ENCODE measurements around the gene EEF2.
A peak's percentile ranks its signal among the peaks of the same experiment; 100 is the strongest.
"Not testable (repeated sequence)": the region's sequence is repeated elsewhere in the genome, so short reads cannot be mapped to it uniquely, and the experiment has no call there.

Gene EEF2

DNA sequence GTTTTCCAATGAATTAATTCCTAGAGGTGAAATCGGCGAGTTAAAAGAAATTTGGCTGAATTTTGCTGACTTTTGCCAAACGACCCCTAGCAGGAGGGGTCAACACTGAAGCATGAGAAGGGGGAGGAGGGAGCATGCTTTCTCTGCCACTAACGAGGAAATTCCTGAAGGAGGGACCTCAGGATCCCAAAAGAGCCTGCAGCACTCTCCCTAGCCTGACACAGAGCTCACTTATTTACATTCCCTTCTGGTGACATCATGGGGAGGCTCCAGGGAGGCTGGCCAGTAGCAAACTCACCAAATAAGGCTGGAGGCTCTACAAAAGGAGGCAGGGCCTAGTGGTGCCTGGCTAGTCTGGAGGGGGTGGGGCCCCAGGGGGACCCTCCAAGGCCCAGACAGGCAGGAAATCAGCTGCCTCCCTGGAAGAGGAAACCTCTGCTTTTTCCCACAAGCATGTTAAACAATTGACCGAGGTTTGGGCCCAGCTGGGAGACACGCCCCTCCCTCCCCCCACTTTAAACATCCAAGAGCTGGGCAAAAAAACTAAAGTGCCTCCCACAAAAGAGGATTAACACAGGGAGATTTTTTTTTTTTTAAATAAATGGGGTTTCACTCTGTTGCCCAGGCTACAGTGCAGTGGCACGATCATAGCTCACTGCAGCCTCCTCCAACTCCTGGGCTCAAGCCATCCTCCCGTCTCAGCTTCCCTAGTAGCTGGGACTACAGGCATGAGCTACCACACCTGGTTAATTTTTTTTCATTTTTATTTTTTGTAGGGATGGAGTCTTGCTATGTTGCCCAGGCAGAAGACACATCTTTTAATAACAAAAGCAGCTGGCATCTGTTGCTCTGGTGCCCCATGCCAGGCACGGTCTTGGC is 16.5 kb downstream of the EEF2 start:
- no peak for DNase-seq

DNA sequence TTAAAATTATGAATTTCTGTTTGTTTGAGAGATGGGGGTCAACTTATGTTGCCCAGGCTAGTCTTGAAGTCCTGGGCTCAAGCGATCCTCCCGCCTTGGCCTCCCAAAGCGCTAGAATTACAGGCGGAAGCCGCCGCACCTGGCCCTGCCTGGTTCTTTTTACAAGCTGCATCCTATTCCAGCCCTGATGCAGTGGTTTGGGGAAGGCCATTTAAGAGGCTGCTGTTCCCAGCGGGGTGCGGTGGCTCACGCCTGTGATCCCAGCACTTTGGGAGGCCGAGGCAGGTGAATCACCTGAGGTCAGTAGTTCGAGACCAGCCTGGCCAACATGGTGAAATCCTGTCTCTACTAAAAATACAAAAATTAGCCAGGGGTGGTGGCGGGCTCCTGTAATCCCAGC is 17.3 kb downstream of the EEF2 start:
- DNase-seq: not testable (repeated sequence)

DNA sequence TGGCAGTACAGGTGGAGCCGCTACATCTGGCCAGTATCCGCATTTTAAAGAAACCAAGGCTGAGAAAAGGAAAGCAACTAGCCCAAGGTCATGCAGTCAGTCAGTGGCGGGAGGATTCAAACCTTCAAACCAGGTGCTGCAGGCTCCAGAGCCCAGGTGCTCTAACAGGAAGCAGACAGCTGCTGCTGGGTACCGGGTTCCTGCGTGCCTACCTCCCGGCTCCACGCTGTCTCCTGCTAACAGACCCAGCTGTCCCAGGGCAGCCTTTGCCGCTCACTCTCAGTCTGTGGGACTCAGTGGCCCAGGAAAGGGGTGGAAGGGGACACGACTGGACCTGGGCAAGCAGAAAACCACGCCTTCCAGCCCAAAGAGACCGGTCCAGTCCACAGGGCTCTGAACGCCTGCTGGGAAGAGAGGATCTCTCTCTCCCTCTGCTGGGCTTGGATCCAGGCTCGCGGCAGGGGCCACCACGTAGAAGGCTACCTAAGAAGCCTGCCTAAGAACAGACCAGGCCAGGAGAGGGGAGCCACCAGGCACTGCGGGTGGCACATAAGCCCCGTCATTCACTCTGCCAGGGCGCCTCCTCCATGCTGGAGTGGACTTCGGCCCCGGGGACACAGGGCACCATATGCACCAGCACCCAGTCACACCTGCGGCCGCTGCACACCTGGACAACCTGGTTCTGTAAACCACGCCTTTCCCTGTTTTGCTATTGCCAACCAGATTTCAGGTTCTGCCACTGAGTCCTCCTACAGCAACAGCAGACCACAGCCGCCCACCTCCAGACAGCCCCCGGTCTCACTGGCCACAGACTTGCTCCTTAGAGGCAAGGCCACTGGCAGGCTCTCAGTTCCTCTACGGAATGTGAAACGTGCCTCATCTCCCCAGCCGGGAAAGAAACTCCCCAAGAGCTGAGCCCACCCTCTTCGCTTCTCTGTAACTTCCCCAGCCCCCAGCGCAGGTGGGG is 18.9 kb downstream of the EEF2 start:
- DNase-seq: no peak

DNA sequence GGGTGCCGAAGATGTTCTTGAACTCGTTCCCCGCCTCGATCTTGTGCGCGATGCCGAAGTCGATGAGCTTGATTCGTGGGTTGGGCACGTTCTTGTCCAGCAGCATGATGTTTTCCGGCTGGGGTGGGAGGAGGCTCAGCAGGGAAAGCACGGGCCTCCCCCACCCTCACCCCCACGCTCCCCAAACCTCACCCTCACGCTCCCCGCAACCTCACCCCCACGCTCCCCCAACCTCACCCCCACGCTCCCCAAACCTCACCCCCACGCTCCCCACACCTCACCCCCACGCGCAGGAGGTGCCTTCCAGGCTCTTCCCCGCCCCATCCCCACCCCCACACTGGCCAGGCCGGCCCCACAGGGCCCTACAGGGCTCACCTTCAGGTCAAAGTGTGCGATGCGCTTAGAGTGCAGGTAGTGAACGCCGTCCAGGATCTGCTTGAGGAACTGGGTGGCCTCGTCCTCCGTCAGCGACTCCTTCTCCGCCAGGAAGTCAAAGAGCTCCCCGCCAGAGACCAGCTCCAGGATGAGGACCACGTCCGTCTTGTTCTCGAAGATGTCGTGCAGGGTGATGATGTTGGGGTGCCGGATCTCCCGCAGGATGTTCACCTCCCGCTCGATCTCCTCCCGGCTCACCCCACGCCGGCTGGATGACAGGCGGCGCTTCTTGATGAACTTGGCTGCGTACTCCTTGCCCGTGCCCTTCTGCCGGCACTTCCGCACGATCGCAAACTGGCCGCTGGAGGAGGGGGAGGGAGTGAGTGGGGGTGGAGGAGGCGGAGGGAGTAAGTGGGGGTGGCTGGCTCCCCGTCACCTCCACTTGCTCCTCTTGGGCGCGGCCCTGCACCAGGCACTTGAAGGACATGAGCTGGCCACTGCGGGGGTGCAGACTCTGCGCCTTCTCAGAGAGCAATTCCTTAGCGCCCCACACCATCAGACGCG is 20.7 kb downstream of the EEF2 start:
- no peak for DNase-seq

DNA sequence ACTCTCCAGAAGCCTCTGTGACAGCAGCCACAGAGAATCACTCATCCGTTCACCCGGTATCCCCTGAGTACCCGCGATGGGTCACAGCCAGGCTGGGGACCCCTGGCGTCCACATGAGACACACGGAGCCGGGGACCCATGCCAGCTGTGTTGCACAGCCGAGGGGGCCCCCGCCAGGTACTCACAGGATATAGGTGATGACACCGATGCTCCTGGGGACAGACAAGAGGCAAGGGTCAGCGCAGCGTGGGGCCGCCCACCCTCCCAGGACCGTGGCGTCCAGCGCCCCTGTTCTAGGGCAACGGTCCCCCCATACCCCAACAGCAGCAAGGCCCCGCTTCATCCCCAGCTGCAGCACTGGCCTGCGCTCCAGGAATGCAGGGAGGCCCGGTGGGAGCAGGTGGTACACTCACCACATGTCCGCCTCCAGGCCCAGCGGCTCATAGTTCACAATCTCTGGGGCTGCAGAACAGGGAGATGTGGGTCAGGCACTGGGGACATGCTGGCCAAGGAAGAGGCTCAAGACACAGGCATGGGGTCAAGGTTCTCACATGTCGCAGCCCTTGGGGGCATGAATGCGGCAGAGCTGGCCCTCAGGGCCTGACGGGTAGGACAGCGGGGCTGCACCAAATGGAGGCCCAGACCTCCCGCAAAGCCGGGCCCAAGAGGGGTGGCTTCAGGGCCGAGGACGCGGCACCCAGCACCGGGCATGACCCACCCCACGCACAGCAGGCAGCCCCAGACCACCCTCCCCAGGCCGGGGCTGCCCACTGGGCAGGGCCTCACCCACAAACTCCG is 21.6 kb downstream of the EEF2 start:
- no peak for DNase-seq

DNA sequence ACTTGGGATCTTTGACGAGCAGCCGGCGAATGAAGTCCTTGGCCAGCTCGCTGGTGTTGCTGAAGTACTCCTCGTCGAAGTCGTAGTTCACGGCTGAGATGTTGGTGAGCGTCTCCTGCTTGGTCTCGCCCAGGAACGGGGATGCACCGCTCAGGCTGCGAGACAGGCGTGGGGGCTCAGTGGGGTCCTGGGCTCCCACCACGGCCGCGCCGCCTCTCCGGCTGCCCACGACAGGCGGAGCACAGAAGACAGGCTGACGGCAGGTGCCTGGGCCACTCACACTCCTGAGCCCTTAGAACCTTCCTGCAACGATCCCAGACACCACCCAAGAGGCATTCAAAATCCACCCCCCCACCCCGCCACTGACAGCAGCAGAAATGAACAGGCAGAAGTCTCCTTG is 24.3 kb downstream of the EEF2 start:
- DNase-seq: no peak

DNA sequence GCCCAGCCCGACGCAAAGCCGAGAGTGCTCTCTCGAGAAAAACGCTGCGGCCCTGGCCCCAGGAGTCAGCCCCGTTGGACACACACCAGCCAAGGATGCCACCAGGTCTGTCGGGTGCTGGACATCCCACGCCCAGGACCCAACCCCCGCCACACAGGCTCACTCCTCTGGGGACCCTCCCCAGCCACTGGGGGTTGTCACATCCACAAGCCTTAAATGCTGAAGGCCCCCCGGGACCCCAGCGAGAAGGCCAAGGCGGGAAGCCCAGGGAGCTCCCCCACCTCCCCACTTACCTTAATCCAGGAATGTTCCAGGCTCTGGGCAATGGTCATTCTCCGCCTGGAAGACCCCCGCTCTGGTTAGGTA is 25.5 kb downstream of the EEF2 start:
- no peak for DNase-seq

DNA sequence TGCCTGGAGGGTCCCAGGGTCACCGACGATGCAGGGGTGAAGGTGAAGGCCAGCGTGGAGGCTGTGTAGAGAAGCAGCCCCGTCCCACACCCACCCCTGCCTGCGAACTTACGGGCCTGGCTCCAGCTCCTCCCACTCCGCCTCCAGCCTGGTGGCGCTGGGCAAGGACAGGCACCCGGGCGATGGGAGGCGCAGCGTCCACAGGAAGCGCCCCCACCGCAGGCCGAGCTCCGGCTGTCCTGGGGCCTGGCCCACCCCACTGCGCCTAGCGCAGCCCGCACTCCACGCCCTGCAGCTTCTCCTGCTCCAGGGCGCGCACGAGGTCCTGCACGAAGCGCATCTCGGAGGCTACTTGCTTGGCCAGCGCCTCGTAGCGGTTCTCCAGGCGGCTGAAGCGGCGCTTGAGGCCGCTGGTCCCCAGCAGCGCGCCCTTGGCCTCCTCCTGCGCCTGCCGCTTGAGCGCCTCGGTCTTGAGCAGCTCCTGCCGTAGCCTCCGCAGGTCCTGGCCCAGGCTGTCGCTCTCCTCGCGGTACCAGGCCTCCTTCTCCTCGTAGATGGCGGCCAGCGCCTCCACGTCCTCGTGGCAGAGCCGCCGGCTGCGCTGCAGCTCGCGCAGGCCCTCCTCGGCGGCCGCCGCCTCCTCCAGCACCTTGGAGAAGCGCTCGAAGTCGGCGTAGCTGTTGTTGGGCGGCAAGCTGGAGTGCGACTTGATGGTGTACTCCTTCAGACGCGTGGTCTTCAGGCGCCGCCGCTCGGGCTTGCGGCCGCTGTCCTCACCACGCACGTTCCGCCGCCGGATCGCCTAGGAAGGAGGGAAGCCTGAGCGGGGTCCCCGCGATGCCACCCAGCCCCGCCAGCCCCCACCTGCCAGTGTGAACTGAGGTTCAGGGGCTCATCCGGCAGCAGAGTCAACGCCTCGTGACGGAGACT is 26.2 kb downstream of the EEF2 start:
- no peak for DNase-seq

DNA sequence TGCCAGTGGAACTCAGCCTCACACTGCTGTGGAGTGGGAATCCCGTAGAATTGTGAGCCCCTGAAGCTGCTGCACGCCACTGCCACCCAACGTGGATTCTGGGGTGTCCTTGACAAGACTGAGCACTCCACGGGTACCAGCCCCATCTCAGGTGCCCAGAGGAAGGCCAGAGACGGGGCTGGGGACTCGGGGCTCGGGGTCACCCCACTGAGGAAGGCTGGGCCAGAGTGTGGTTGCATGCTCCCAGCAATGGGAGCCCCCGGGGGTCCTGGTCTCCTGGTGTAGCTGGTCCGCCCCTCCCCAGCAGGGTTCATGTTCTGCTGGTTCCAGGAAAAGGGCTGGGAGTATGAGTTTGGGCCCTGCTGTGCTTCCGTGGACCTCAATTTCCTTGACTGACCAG is 29.6 kb downstream of the EEF2 start:
- DNase-seq: no peak

DNA sequence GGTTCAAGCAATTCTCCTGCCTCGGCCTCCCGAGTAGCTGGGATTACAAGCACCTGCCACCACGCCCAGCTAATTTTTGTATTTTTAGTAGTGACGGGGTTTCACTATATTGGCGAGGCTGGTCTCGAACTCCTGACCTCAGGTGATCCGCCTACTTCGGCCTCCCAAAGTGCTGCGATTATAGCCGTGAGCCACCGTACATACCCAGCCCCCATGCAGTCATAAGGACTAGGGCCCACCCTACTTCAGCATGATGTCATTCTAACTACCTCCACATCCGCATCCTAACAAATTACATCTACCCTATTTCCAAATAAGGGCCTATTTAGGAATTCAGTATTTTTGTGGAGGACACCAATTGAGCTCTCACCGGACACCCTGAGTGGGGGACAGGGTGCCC is 30.0 kb downstream of the EEF2 start:
- not testable (repeated sequence) for DNase-seq

DNA sequence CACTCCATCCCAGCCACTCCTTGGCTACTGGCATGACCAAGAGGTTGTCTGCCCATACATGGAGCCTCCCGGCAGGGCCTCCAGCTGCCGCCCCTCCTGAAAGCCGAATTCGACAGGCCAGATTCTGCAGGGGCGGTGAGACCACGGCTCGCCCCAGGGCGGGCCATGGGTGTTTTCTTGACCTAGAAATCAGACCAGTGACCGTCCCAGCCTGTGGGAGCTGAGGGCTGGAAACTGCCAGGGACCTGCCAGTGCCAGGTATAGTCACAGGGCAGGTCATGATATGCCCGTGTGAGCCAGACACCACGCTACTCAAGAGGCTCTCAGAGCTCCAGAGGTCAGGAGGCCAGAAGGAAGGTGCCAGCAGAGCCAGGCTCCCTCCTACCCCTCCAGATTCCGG is 31.2 kb downstream of the EEF2 start:
- DNase-seq: no peak

DNA sequence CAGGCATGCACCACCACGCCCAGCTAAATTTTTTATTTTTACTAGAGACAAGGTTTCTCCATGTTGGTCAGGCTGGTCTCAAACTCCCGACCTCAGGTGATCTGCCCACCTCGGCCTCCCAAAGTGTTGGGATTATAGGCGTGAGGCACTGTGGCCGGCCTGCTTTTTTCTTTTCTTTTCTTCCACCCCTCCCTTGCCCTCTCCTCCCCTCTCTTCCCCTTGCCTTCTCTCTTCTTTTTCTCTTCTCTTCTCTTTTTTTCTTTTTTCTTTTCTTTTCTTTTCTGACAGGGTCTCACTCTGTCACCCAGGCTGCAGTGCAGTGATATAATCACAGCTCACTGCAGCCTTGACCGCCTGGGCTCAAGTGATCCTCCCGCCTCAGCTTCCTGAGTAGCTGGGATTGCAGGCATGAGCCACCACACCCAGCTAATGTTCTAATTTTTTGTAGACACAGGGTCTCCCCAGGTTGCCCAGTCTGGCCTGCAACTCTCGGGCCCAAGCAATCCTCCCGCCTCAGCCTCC is 32.4 kb downstream of the EEF2 start:
- DNase-seq: not testable (repeated sequence)

DNA sequence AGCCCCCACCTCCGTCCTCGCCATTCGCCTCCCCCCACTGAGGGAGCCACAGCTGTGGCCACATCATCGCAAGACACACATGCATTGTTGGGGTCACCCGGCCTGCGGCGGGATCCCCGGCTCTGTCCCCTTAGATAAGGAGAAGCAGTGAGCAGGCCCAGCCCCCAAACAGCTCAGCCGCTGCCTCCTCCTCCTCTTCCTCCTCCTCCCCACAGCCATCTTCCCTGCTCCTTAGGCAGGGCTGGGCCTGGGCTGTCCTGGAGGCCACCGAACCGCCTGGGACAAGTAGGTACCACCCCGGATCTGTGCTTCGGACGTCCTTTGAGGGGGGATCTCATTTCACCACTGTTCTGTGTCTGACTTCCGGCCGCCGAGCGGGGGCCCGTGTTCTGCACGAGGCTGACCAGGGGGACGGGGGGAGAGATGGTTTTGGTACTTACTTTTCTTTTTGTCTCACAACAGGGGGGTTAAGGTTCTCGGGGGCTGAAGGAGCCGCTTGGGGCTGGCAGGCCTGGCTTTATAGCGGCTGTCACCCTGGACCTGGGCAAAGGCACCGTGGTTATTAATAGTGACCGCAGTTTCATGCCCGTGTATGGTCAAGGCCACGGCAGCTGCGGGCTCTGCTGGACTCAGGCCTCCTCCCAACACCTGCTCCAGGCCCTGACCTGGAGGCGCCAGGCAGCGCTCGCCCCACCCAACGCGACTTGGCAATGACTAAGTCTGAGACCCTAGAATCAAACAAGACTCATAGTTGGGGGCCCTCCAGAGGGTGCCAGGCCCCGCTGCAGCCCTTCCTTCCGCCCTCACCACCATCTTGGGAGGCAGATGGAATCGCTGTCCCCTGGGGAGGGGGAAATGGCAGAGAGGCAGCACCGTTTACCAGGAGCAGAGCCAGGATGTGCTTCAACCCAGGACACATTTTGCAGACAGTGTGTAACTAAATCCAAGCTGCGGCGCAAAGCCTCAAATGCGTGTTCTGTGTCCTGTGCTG is 34.1 kb downstream of the EEF2 start:
- peak; percentile 94 for DNase-seq

DNA sequence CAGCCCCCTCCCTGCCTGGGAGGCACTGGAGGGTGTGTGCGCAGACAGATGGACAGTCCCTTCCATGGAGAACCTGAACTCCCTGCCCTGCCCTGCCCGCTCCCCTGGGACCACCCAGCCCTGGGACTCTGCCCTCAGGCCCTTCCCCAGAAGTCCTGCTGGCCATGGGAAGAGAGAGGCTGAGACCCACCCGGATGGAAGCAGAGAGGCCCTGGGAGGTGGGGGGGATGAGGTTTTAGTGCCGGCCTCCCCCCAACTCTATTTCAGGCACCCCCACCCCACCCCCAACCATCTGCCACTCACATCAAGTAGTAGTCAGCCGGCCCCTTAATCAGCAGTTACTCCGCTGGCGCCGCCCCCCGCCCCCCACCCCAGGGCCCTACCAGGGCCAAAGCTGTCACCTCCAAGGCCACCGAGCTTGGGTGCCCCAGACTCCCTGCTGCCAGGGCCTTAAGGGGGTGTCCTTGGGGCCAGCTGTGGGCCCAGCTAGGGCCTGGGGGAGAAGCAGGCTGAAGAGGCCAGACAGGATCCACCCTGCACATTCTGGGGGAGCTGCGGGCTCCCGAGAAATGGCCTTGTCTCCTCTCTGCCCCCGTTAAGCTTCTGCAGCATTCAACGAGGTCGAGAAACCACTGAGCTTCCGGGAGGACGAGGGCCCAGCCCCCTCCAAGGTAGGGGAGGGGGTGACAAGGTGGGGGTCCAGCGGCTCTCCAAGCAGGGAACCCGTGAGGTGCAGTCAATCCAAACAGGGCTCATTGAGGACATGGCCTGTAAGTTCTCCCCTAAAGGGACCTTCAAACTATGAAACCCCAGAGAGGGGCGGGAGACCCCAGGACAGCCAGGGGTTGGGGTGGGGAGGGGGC is 35.0 kb downstream of the EEF2 start:
- DNase-seq: peak; percentile 44

DNA sequence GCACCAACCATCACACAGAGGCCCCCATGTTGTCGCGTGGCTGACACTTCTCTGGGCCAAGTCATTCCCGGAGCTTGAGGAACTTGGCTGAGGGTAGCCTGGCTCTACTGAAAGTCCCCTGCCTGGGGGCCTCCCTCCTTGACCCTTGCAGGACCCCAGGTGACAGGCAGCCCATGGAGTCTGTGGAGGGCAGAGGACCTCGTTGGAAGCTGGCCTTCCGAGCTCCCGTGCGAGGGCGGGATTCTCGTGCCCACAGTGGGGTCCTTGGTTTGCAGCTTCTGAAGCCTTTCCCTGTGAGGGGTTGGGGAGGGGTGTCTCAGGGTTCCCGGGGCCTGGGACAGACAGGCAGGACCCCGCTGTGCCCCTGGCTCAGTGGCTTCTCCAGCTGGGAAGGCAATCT is 36.0 kb downstream of the EEF2 start:
- no peak for DNase-seq

DNA sequence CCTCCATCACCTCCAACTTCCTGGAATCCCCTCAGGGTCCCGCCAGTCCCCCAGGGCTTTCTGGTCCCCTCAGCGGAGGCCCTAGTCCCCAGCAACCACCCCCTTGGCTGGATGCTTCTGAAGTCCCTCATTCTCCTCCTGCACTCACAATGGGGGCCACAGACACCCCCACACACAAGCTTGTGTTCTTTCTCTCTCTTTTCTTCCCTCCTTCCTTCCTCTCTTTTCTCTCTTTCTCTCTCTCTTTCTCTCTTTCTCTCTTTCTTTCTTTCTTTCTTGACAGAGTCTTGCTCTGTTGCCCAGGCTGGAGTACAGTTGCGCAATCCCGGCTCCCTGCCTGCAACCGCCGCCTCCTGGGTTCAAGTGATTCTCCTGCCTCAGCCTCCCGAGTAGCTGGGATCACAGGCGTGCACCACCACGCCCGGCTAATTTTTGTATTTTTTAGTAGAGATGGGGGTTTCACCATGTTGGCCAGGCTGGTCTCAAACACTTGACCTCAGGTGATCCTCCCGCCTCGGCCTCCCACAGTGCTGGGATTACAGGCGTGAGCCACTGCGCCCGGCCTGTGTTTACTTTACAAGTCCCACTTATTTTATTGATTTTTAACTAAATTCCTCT is 37.8 kb downstream of the EEF2 start:
- not testable (repeated sequence) for DNase-seq

DNA sequence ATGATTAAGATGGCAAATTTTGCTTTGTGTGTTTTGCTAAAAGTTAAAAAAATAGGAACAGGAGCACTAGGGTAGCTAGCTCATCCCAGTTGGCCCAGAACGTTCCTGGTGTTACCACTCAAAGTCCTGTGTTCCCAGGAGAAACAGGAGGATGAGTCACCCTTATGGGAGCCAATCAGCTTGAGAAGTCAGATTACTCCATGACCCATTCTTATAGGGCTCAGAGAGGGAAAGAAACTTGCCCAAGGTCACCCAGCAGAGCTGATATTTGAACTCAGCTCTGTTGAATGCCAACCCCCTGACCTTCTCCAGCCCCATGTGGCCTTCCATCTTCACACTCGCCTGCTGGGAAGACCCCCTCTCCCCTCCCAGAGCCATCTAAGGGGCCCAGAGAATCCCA is 39.4 kb downstream of the EEF2 start:
- DNase-seq: no peak

All from hematopoietic multipotent progenitor cell treated with erythropoietin and hydrocortisone succinate and interleukin-3 and kit ligand, for 6 days (in vitro differentiated cells).